Measurements from ENCODE around the gene SUSD4.
"Not testable (repeated sequence)": the region's sequence is repeated elsewhere in the genome, so short reads cannot be mapped to it uniquely, and the experiment has no call there.

Gene SUSD4

DNA sequence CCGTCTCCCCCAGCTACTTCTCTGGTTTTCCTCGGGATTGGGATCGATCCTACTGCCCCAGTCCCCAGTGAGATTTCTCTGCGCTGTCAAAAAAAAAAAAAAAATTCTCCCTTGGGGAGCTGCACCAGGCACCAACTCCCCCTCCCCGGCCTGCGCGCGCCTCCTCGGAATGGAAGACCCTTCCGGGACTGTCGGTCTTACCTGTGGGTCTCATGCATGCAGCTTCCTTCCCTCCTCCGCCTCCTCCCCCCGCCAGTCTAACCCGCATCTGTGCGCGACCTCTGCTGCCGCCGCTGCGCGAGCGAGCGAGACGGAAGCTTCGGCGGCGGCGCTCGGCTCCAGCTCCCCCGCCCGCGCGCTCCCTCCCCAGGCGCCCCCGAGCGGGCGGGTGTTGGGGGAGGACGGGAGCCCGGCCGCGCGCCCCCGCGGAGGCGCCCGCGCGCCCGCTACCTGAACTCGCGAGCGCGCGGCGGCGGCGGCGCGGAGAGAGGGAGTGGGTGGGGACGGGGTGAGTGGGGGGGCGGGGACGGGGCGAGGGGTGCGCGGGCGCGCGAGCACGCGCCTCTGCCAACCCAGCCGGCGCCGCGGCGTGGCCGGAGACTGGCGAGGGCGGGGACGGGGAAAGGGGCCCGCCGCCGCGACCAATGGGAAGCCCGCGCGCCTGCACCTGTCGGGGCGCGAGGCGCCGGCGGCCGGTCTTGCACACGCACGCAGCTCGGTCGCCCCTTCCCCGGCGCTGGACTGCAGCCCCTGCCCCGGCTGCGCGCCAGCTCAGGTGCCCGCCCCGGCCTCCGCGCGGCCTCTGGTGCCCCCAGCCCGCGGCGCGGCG is at the start of gene SUSD4:
TSS of gene SUSD4 (minus strand) at position 321 of the 829 bp plus-strand sequence. CDS start 751 bp downstream, outside the sequence.
- DNase-seq = no peak

DNA sequence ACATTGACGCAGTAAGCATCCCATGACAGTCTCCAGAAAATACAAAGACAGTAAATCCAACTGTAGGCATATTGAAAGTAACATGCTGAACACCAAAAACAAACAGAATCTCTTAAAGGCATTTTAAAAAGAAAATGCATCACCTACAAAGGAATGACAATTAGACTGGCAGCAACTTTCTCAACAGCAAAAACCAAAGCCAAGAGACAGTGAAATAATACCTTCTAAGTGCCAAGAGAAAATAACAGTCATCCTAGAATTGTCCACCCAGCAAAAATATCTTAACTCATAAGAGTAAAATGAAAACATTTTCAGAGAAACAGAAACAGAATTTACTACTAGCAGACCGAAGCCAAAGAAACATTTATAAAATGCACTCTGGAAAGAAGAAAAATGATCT is 49.2 kb upstream of the SUSD4 start:
- DNase-seq = no peak

GRCh38 chr1:223411710-223412109 is 47.7 kb upstream of the SUSD4 start:
- no peak for DNase-seq

DNA sequence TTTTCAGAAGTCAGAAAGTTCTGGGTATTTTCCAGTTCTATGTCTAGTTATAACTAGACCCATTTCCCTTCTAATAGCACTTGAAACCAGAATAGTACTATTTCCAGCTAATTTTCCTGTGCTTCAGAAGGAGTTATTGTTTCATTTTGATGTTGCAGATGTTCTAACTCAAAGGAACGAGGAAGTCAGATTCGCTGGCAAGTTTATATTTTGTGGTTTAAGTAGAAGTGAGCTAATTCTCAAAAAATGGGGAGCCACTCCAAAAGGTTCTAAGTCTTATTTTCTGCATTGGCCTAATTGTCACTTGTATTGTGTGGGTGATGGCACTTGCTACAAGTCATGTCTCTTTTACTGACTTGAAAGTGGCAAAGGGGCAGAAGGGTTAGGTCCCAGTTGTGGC is 47.3 kb upstream of the SUSD4 start:
- DNase-seq = peak; percentile 84

- no peak for DNase-seq
Measured at GRCh38 chr1:223410036-223410435, 46.1 kb upstream of the SUSD4 start.

- DNase-seq = no peak
Measured at GRCh38 chr1:223405507-223405906, 41.5 kb upstream of the SUSD4 start.

DNA sequence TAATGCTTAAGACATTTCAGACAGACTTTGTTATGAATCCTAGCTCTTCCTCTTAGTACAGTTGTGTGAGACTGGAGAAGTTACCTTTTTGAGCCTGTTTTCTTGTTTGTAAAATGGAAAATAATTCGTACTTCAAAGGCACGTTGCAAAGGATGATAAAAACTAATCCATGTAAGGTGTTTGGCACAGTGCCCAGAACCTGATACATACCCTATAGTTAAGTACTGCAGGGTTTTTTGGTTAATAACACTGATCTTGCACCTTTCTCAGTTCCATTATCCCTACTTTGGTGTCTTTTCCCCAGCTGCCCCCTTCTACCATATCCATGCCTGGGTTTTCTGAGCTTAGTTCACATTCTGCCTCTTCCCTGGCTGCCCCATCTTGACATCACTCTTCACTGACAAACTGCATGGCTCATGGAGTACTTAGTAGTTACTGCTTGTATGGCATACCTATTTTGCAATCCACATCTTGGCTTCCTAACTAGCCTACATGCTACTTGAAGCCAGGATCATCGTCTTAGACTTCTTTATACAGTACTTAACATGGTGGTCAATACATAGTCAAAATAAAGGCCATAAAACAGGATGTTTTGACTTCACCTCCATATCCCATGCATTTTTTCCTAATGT is 39.3 kb upstream of the SUSD4 start:
- DNase-seq = peak; percentile 37

DNA sequence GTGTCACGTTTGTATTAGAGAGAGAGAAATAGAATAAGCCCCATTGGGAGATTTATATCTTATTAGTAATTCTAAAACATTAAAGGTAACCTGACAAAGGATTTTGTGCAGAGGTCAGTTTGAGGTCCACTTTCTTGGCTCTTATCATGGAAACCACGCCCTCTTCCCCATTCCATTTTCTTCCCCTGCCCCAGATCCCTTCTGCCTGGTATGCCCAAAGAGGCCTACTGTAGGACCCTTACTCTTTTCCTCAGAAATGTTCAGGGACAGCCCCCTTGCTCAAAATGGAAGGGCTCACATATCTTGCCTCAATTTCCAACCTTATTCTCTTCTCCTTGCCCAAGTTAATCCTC is 38.8 kb upstream of the SUSD4 start:
- DNase-seq = no peak

DNA sequence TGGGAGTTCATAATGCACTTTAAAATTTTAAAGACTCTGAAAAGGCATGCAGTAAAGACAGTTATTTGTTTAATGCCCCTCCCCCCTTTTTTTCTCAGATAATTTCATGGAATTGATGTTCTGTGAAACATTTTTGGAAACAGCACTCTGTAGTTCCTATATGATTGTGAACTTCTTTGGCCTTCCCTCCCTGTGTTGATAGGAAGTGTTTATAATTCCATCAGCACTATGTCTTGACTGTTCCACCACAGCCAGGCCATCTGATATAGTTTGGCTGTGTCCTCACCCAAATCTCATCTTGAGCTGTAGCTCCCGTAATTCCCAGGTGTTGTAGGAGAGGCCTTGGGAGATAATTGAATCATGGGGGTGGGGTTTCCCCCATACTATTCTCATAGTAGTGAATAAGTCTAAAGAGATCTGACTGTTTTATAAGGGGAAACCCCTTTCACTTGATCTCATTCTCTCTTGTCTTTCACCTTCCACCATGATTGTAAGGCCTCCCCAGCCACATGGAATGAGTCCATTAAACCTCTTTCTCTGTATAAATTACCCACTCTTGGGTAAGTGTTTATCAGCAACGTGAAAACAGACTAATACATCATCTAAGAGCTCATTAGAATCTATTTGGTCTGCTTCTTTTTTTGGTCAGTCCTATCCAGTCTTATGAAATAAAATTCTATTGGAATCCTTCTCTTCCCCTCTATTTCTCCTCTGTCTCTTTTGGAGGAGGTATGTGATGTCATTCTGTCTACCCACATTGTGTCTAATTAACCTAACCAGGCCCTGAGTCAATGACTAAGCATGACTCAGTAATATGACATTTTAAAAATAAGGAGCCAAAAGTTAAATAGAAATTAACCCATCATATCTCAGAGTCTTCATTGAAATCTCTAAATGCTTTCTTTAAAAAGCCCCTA is 38.2 kb upstream of the SUSD4 start:
- DNase-seq = peak; percentile 76

- DNase-seq = not testable (repeated sequence)
Measured at GRCh38 chr1:223399393-223399792, 35.4 kb upstream of the SUSD4 start.

DNA sequence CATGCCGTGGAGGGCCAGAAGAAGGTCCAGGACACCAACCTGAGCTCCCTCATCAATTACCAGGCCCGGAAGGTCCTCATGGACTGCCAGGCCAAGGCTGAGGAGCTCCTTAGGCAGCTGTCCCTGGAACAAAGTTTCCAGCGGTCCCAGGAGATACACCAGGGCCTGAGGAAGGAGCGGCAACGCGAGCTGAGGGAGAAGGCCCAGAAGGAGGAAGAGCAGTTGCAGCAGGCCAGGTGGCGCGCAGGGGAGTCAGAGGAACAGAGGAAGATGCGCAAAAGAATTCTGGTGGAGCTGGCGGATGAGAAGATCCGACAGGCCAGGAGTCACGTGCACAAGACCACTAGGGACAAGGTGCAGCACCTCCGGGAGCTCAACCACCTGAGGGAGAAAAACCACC is 30.7 kb upstream of the SUSD4 start:
- no peak for DNase-seq

- no peak for DNase-seq
Measured at GRCh38 chr1:223394242-223394641, 30.3 kb upstream of the SUSD4 start.

- no peak for DNase-seq
Measured at GRCh38 chr1:223393275-223394214, 29.6 kb upstream of the SUSD4 start, which contains the start of gene CCDC185. Gene CCDC185 (plus strand): TSS chr1:223393415. CDS start chr1:223393476, 61 bp downstream.

GRCh38 chr1:223390618-223391017 is 26.6 kb upstream of the SUSD4 start:
- no peak for DNase-seq

- no peak for DNase-seq
Measured at GRCh38 chr1:223386013-223386412, 22.0 kb upstream of the SUSD4 start.

- DNase-seq = no peak
Measured at GRCh38 chr1:223378754-223379153, 14.8 kb upstream of the SUSD4 start.

DNA sequence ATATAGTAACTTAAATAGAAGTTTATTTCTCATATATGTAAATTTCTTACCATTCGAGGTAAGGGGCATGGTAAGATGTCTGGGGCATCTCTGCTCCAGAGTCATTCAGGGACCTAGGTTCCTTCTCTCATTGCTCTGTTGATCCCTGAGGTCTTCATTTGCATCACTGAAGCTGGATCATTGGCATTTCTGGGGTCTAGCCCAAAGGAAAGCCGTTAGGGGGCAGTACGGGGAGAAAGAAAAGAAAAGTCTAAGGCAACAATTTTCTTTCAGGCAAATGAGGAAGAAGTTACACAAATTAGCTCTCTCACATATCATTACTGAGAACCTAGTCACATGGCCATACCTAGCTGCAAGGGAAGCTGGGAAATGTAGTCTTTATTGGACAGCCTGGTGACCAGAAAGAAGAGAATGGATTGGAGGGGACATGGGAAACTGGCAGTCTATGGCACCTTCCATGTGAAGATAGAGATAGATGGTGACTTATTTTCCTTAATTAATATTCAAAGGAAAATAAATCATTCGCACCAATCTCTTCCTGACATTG is 10.2 kb upstream of the SUSD4 start:
- no peak for DNase-seq

DNA sequence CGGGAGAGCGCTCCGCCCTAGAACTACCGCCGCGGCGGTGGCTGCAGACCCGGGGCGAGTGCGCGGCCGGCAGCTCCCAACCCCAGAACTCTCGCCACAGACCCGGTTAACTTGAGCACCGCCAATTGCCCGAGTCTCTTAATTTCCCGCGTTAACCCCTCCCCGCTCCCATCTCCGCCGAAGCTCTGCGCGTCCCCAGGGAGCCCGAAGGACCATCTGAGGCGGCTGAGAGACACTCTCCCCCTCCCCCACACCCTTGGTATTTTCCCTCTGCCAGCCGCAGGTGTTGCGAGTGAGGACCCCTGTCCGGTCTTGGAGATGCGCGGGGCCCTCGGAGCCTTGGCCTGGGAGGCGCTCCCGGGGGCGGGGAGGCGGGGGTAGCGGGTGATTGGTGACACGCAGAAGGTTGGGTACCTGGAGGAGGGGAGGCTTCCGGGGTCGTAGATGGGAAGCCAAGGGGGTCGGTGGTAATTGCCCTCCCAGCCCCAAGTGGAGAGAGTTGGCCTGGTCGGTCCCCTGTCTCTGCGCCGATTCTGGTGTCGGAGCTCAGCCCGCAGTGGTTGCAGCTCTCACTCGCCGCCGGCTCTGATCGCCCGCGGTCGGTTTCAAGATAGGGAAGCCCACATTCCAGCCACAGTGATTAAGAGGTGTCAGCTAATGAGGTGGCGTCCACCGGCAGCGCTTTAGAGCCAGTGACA is 858 bp upstream of the SUSD4 start:
- no peak for DNase-seq

DNA sequence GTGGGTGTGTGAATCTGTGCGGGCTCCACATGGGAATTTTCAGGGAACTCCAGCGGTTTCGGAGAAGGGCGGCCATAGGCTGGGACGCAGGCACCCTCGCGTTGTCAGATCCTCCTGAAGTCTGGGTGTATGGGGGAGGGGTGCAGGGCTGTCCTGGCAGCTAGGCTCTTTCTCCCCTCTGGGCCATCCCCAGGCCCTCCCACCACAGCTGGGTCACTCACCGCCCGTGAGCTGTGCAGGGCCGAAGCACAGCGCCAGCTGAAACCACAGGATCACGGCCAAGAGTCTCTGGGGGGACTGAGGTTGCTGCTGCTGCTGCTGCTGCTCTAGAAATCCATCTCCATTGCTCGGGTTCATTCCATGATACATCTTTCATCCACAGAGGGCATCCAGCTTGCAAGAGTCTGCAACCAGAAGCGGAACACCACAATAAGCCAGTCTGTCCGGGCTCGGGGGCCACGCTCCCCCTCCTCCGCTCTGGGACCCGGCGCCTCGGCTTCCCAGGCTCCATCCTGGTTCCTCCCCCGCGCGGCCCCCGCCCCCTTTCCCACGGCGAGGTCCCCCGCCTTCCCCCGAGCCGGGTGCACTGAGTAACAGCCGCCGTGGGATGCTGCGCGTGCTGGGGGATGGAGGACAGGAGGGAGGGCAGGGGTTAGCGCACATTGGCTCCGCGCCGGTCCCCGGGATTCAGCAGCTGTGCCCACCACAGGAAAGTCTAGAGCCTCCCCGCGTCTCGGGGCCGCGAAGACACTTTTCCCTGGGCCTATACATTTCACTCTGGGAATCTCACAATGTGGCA is 720 bp downstream of the SUSD4 start:
- no peak for DNase-seq

GRCh38 chr1:223358826-223359225 is 5.2 kb downstream of the SUSD4 start:
- DNase-seq = no peak

Data from HCEC 1CT (cell line).